G401 (cell line): ENCODE data around the gene RSPH9. TPM values are rescaled to one million over a fixed set of nuclear protein-coding genes. Genes with fewer than 3 reads are reported as not detected.
"Not testable (repeated sequence)": the region's sequence is repeated elsewhere in the genome, so short reads cannot be mapped to it uniquely, and the experiment has no call there.

Source experiments
- DNase-seq: peaks from one replicate; pipeline ENCODE4 v3.0.0-alpha.2; 2015; ENCODE audit warnings: low spot score
- in situ Hi-C: cut with HindIII; loops from 2 replicates; pipeline ENCODE4 v1.10.0; 2016; ENCODE audit warnings: low sequenced_read_pairs, mixed read lengths
- total RNA-seq: library from RNA; depleted of rRNA; stranded (reverse); fragments of >200 nt; shearing (Covaris generic); gene quantifications from 2 replicates; pipeline ENCODE4 v1.2.3, GENCODE V29; 2014

Gene RSPH9
- total RNA-seq, 1 experiment from 2014 or later = 1.6 TPM

DNA sequence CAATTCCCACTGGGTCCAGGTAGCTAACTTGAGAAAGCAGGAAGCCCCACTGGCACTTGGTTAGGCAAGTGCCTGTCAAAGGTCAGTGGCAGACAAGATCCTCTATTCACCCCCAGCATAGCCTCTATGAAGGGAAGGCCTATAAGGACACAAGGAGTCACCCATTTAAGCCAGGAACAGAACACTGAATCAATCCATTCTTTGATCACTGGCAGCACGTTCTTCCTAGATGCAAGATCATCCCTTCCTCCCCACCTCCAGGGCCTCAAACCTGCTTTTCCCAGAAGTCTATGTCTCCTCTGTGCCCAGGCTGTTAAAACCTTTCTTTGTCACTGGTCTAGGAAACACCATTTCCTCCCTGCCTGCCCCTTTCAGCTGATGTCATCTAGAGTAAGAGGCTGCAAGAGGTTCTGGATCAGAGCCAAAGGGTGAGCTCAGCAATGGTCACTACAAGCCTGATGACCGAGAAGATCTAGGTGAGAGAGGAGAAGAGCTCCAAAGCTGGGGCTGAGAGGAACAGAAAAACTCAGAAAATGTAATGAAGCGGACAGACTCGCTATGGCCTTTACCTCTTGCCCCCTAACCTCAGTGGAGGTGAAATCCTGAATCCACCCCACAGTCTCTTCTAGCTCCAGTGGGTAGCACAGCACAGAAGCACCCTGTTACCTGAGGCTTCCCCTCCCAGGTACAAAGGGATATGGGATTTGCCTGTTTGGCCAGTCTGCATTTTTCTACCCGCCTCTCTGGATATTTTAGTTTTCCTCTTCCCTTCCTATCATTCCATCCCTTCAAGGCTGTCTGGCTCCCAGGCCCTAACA is 17.6 kb upstream of the RSPH9 start:
- DNase-seq = peak; percentile 75
- in situ Hi-C loops = no loop called here

DNA sequence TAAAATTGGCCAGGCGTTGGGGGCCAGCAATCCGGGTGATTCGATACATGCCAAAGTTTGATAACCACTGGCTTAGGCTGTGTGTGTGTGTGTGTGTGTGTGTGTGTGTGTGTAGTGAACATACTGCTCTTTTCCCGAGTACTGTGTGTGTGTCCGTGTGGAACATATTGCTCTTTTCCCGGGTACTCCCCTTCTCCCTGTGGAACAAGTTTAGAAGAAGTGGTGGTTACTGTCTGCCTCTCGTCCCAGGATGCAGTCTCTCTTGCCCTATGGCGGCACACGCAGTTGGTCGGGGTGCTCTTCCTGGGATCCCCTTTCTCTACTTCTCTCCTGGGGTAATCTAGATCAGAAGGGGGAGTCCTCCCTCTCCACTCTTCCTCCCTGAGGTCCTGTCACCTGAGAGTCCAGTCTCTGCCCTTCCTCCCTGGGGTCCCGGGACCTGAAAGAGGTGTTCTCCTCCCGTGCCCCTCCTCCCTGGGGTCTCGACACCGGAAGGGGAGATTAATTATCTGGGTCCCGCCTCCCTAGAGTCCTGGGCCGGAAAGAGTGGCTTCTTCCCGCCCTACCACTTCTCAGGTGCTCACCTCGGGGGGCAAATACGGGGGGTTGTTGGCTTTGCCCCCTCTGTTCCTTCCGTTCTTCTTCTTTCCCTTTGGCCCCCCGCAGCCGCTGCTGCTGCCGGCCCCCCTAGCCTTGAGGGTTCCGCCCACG is 16.3 kb upstream of the RSPH9 start:
- DNase-seq = peak; percentile 41
- in situ Hi-C loops = no loop called here

DNA sequence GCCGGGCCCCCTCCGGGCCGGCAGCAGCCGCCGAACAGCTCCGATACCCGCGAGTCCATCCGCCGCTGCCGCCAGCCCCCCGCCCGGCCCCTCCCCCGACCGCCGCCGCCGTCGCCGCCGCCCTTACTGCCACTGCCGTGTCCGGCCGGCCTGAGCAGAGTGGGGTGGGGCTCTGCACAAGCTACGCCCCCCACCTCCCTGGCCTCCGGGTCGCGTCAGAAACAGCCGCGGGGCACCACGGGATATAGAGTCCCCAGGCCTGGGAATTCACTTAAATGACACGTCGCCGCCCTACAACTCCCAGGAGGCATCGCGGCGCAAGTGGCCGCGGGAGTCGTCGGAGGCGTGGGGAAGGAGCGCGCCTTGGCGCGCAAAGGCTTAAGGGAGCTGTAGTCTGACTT is 15.7 kb upstream of the RSPH9 start, which contains the start of gene GTPBP2:
Gene GTPBP2 (minus strand): TSS at position 161 of the 401 bp plus-strand sequence. CDS start 102 bp downstream, at position 59.
- peak; percentile 99 for DNase-seq
- in situ Hi-C loops = no loop called here

DNA sequence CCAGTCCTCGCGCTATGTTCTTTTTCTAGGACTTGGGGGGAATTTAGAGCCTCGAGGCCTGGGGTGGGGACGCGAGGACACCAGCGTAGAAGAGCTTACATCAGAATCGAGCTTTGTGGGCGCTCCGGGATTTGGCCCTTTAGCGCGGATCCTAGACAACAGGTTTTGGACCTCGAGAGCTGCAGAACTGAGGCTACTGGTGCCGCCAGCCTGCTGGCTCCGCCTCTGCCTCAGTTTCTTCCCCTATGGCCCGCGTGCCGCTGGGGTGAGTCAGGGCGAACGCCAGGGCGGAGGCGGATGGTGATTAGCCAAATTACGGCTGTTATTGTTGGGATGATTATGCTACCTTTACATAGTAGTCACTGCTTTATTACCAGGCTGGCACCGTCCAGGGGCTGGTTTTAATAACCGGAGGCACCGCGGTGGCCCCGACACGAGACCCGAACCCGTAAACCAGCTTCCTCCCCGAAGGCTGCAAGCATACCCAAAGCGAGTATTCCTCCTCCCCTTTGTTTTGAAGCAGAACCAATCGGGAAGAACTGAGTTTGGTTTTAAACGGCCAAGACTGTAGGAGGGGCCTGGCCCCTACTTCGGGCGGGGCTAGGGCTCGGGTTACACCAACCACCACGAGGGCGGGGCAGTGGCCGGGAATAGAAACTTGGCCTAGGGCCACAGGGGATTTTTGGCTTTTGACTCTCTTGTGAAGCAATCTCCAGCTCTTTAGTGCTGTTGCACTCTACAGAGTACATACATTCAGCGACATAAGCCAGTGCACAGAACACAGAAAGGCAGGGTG is 15.1 kb upstream of the RSPH9 start:
- DNase-seq = peak; percentile 99
- in situ Hi-C loops = no loop called here

DNA sequence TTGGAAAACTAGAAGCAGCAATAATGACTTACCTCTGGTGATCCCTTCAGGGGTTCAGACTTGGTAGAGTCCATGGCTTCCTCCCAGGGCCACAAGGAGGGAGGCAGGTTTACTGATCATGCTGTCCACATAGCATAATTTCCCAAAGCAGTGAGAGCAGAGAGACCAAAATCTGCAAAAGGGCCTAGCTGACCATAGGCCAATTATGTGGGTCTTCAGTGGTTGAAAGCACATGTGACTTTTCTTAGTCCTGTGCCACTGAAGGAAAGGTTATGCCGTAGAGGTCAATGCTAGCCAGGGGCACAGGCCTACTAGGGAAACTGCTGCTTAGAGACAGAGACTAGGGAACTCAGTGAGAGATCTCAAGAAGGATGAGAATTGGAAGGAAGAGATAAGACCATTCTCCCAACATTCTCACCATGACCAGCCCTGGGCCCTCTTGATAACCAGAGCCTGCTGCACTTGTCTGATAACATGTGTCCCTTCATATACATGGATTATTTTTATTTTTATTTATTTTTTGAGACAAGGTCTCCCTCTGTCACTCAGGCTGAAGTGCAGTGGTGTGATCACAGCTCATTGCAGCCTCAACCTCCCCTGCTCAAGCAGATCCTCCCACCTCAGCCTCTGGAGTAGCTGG is 13.7 kb upstream of the RSPH9 start:
- DNase-seq = peak; percentile 38
- in situ Hi-C loops = no loop called here

DNA sequence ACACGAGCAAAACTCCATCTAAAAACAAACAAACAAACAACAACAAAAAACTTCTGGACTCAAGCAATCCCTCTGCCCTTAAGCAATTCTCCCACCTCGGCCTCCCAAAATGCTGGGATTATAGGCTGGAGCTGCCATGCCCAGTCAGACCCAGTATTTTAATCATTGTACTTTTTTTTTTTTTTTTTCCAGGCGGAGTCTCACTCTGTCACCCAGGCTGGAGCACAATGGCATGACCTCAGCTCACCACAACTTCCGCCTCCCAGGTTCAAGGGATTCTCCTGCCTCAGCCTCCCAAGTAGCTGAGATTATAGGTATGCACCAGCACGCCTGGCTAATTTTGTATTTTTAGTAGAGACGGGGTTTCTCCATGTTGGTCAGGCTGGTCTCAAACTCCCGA is 11.8 kb upstream of the RSPH9 start:
- DNase-seq, in situ Hi-C loops: not testable (repeated sequence)

DNA sequence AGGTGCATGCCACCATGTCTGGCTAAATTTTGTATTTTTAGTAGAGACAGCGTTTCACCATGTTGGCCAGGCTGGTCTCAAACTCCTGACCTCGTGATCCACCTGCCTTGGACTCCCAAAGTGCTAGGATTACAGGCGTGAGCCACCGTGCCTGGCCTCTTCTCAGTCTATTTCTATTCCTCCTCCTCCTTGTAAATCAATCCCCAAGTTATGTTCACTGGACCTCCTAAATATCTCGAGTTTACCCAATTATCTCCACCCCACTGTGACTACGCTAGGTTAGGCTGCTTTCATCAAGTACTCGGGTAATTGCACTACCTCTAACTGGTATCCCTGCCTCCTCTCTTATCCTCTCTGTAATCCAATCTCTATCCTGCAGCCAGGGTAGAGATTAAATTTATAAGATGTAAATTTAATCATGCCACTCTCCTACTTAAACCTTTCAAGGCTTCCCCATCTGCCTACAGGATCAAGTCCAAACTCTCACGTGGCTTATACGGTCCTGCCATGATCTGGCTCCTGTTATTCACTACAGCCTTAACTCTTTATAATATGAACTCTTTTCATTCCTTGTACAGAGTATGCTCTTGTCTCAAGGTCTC is 10.0 kb upstream of the RSPH9 start:
- in situ Hi-C loops = no loop called here

DNA sequence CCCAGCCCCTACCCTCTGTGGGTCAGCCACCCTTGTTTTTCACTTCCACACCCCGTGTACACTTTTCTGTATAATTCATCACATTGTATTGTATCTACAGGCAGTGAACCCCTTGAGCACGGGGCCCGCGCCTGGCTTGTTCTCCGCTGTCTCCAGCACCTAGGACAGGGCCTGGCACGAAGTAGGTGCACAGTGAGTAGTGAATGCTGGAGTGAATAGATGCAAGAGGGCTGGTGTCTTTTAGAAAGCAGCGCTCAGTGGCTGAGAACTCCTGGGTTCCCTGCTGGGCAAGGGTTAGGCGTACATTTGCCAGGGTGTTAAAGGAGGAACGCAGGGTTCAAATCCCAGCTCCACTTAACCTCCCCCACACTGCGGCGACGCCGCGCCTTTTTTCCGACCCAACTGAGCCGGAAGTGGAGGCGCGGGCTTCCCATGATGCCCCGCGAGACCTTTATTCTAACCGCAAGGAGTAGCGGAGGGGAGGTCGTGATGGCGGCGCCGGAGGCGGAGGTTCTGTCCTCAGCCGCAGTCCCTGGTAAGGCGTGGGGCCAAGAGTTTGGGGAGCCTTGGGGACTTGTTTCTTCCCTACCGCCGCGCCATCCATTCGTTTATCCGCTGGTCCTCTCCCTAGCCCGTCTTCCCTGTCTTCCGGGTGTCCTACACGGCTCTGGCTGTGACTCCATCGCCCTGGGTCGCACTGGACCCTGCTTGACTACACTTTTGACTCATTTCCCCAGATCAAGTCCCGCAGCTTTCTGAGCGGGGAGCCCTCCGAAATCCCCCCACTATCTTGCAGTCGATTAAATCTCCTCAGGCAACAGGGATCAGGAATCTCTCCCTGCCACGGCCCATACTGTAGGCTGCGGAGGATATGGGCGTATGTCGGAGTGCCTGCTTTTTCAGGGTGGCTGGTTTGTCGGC is 9.2 kb upstream of the RSPH9 start, which contains the start of gene MAD2L1BP:
Gene MAD2L1BP (plus strand): TSS at position 454 of the 921 bp plus-strand sequence. CDS start 36 bp downstream, at position 490.
- DNase-seq = peak; percentile 86
- in situ Hi-C loops = no loop called here

More for the DNA sequence above, 10.0 kb upstream of the RSPH9 start:
- DNase-seq = peak; percentile 50

DNA sequence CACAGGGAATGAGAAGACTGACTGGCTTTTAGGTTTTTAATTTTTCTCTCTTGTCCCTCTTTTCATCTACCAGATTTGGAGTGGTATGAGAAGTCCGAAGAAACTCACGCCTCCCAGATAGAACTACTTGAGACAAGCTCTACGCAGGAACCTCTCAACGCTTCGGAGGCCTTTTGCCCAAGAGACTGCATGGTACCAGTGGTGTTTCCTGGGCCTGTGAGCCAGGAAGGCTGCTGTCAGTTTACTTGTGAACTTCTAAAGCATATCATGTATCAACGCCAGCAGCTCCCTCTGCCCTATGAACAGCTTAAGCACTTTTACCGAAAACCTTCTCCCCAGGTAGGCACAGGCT is 8.6 kb upstream of the RSPH9 start:
- in situ Hi-C loops = no loop called here
- DNase-seq = no peak

DNA sequence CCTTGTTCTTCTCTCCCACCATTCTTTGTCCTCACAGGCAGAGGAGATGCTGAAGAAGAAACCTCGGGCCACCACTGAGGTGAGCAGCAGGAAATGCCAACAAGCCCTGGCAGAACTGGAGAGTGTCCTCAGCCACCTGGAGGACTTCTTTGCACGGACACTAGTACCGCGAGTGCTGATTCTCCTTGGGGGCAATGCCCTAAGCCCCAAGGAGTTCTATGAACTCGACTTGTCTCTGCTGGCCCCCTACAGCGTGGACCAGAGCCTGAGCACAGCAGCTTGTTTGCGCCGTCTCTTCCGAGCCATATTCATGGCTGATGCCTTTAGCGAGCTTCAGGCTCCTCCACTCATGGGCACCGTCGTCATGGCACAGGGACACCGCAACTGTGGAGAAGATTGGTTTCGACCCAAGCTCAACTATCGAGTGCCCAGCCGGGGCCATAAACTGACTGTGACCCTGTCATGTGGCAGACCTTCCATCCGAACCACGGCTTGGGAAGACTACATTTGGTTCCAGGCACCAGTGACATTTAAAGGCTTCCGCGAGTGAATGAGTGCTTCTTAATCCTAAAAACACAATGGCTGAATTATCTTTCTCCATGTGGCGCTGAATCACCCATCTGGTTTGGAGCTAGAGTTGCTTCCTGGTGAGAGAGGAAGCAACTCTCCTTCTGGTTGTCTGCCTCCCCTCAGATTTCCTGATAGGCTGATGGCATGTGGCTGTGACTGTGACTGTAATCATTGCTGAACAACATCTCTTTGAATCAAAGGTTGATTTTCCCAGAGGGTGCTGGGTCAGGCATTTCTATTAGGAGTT is 4.6 kb upstream of the RSPH9 start:
- no peak for DNase-seq
- in situ Hi-C loops = no loop called here

DNA sequence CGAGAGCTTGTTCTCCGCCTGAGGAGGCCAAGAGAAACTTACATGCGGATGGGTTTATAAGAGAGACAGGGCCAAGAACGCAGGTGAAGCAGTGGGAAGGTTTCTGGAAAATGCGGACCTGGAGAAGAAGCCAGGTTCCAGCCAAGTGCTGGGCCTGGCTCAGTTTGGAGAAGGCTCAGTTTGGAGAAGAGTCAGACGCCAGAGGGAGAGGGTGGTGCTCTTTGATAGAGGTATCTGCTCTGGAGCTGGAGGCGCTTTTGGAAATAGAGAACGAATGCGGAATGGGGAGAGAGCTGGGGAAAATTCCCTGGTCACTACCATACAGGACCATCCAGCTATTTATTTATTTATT is 753 bp downstream of the RSPH9 start:
- in situ Hi-C loops = no loop called here
- DNase-seq = no peak

DNA sequence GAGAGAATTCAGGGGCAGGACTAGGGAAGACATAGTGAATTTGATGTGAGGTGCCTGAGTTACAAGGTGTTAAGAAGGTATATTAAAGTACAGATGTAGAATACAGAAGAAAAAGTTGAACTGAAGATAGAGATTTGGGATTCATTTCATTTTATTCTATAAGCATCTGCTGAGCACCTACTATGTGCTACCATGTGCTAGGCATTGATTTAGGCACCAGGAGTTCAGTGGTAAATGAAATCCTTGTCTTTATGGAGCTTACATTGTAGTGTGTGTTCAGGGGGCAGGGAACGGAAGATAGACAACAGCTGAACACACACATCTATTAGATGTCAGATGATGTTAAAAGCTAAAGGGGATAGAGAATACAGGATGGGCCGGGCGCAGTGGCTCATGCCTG is 2.8 kb downstream of the RSPH9 start:
- in situ Hi-C loops = no loop called here
- DNase-seq = no peak

DNA sequence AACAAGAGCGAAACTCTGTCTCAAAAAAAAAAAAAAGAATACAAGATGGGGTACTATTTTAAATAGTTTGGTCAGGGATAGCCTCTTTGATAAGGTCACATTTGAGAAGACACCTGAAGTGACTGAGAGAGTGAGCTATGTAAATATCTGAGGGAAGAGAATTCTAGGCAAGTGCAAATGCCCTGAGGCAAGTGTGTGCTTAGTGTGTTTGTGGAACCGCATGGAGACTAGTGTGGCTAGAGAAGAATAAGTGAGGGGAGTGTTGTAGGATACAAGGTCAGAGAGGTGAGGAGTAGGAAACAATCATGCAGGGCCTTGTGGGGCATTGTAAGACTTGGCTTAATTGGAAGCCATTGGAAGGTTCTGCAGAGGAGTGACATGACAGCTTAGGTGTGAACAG is 3.4 kb downstream of the RSPH9 start:
- in situ Hi-C loops = no loop called here
- DNase-seq = no peak

DNA sequence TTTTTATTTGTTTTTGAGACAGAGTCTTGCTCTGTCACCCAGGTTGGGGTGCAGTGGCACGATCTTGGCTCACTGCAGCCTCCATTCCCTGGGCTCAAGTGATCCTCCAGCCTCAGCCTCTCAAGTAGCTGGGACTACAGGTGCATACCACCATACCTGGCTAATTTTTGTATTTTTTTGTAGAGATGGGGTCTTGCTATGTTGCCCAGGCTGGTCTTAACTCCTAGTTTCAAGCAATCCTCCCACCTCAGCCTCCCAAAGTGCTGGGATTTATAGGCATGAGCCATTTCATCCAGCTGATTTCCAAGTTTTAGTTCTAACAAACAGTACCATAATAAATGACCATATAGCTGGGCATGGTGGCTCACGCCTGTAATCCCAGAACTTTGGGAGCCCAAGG is 8.0 kb downstream of the RSPH9 start:
- in situ Hi-C loops = not testable (repeated sequence)

DNA sequence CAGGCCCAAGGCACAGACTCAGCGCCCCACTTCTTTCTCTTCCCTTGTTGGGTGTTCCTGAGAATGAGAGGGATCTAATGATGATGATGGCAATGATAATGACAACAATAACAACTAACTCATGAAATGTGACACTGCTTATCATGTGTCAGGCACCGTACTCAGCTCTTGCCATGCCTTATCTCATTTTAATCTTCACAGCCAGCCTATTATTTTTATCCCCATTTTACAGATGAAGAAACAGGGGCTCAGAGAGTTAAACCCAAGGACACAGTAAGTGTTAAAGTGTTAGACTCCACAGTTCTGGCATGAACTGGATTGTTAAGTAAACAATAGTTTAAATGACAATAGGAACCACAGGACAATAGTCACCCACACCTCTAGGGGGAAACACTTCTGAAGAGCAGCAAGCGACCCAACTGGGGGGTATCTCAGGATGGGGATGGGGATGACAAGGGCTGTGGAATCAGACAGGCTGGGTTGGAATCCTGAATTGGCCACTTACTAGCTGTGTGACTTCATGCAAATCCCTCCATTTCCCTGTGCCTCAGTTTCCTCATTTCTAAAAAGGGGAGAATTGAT is 12.5 kb downstream of the RSPH9 start:
- in situ Hi-C loops = no loop called here
- DNase-seq = no peak

More for the DNA sequence above, 8.0 kb downstream of the RSPH9 start:
- DNase-seq = not testable (repeated sequence)

DNA sequence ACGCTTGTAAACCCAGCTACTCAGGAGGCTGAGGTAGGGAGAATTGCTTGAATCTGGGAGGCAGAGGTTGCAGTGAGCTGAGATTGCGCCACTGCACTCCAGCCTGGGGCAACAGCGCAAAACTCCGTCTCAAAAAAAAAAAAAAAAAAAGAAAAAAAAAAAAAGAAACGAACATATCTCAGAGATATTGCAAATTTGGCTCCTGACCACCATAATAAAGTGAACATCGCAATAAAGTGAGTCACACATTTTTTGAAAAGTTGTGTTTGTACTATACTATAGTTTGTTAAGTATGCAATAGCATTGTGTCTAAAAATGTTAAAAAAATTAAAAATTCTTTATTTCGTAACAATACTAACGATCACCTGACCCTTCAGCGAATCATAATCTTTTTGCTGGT is 13.3 kb downstream of the RSPH9 start:
- in situ Hi-C loops = no loop called here
- DNase-seq = no peak

DNA sequence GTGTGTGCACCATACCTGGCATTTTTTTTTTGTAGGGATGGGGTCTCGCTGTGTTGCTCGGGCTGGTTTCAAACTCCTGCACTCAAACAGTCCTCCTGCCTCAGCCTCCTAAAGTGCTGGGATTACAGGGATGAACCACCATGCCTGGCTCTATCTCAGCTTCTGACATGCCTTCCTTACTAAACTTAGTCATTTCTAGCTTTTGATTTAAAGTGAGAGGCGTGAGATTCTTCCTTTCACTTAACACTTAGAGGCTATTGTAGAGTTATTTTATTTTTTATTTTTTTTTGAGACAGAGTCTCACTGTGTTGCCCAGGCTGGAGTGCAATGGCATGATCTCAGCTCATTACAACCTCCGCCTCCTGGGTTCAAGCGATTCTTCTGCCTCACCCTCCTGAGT is 18.1 kb downstream of the RSPH9 start:
- DNase-seq, in situ Hi-C loops: not testable (repeated sequence)
